ENCODE results near the gene RBM48. TPM values are rescaled to one million over a fixed set of nuclear protein-coding genes. Genes with fewer than 3 reads are reported as not detected.

Gene RBM48
- total and polyA plus RNA-seq, 2 donors (not counting 3 experiments of a cell fraction or from before 2014, with no cell fraction given), result 9.8 to 12.0 TPM

GRCh38 chr7:92485974-92486373 is 42.6 kb upstream of the RBM48 start:
- Histone ChIP-seq H3K4me3 (replicated peaks in 1 of 3; ENCODE audit: insufficient read depth in 1 of 3, low read depth in 1 of 3, low read length in 3 of 3) (no peak overlapping the region), H3K9me1 (replicated peaks; ENCODE audit: control insufficient read depth, extremely low read depth, insufficient read depth, low read length) (no peaks in the 10 kb centered on the region), H2AFZ (ENCODE audit: low read depth, low read length) (no peak overlapping the region), H4K20me1 (replicated peaks; ENCODE audit: control insufficient read depth, extremely low read depth, insufficient read depth, low read length) (no peaks in the 10 kb centered on the region), H3K4me1 (ENCODE audit: control insufficient read depth, extremely low read depth, insufficient read depth, low read length) (no peaks in the 10 kb centered on the region), H3K36me3 (ENCODE audit: control insufficient read depth in 2 of 2, extremely low read depth in 1 of 2, insufficient read depth in 2 of 2, low read length in 2 of 2) (peaks cover 4 to 8% of the 10 kb centered on the region in 2 experiments), H3K27me3 (ENCODE audit: control insufficient read depth in 2 of 2, insufficient read depth in 2 of 2, low read length in 2 of 2) (no peaks in the 10 kb centered on the region), H3K4me2 (ENCODE audit: insufficient read depth, low read length) (no peak overlapping the region), H3K9ac (replicated peaks; ENCODE audit: extremely low read depth, insufficient read depth, low read length) (no peak overlapping the region), H3K79me2 (ENCODE audit: control insufficient read depth, insufficient read depth, low read length) (no peaks in the 10 kb centered on the region), H3K9me3 (replicated peaks; ENCODE audit: control insufficient read depth, insufficient read depth, low read length) (no peaks in the 10 kb centered on the region), H3K27ac (ENCODE audit: insufficient read depth, low read depth, low read length) (no peak overlapping the region)
- dilution Hi-C loops (cut with MboI; ENCODE audit: extremely low pct_ligation_motif_present, low sequenced_read_pairs), result no loop called here
- ChIA-PET POLR2A (no interaction called here), CTCF (interaction anchor here (1.0 kb wide), 1 partner anchor 24 kb away, joined by 3 read pairs; no protein-coding TSS in a partner anchor)
- intact Hi-C loops (cut with micrococcal nuclease), result no loop called here
- FAIRE-seq (no peak), DNase-seq (ENCODE audit: low read depth, low spot score) (no peak)
- no peak for TF ChIP-seq MAX (IDR thresholded peaks at IDR 0.05; ENCODE audit: insufficient read depth, insufficient read length)
- TF ChIP-seq POLR2AphosphoS5 (IDR thresholded peaks at IDR 0.05; ENCODE audit: insufficient read depth, low read depth, low read length), result no peak
- no peak for TF ChIP-seq MYC (IDR thresholded peaks at IDR 0.05; ENCODE audit: low read depth, low read length)
- no peak for TF ChIP-seq GATA2 (IDR thresholded peaks at IDR 0.05; ENCODE audit: insufficient read depth, insufficient read length, low read depth, low read length)
- no peak for TF ChIP-seq POLR2A (IDR thresholded peaks at IDR 0.05; ENCODE audit: low read depth, low read length)
- no peak for TF ChIP-seq JUN (IDR thresholded peaks at IDR 0.05; ENCODE audit: borderline replicate concordance, insufficient read depth, insufficient read length, low read depth)
- TF ChIP-seq EZH2 (IDR thresholded peaks at IDR 0.05; ENCODE audit: borderline replicate concordance, low read depth, low read length, severe bottlenecking), result no peak
- TF ChIP-seq CTCF (IDR thresholded peaks at IDR 0.05; ENCODE audit: extremely low read depth in 1 of 2, insufficient read depth in 1 of 2, low read depth in 1 of 2, low read length in 2 of 2), result no peak
- TF ChIP-seq FOS (IDR thresholded peaks at IDR 0.05; ENCODE audit: borderline replicate concordance, insufficient read depth, low read length), result no peak
- BruUV-seq (replicated peaks), result no TSS peak
